Breast epithelium (tissue), 4 donors: ENCODE measurements around the gene CDC20B. TPM values are rescaled to one million over a fixed set of nuclear protein-coding genes. Genes with fewer than 3 reads are reported as not detected.
A peak's percentile ranks its signal among the peaks of the same experiment; 100 is the strongest.

ENCODE experiments used
- DNase-seq, 2 donors: peaks; one replicate each; pipeline ENCODE4 v3.0.0-alpha.2; 2019; ENCODE audit warnings: low spot score in 2 of 2
- H3K27ac ChIP-seq, 2 donors: fragments of 200-600 bp; sonication (generic) in 1 of 2; one replicate each; pipeline ENCODE4 v1.5.1; 2016 to 2019; ENCODE audit warnings: mild to moderate bottlenecking in 1 of 2
- H3K27me3 ChIP-seq, 2 donors: fragments of 200-600 bp; sonication (generic) in 1 of 2; one replicate each; pipeline versions ENCODE4 v1.5.1 to v1.6.0; 2017 to 2019; ENCODE audit warnings: control low read depth in 1 of 2, mild to moderate bottlenecking in 1 of 2
- H3K36me3 ChIP-seq: fragments of 200-600 bp; one replicate; pipeline ENCODE4 v1.5.1; 2019
- H3K4me1 ChIP-seq, 2 donors: fragments of 200-600 bp; sonication (generic); one replicate each; pipeline ENCODE4 v1.5.1; 2016 to 2019; ENCODE audit warnings: control low read depth in 1 of 2
- H3K4me3 ChIP-seq, 3 donors: fragments of 200-600 bp; sonication (generic); 1 replicate in 2 of 3; 2 replicates in 1 of 3; pipeline ENCODE4 v1.5.1; 2016 to 2019; ENCODE audit warnings: mild to moderate bottlenecking in 3 of 3, moderate library complexity in 2 of 3
- H3K9me3 ChIP-seq, 2 donors: fragments of 200-600 bp; sonication (generic) in 1 of 2; one replicate each; pipeline ENCODE4 v1.5.1; 2016 to 2019; ENCODE audit warnings: control low read depth in 1 of 2
- CTCF ChIP-seq, 3 donors: fragments of 450-650 bp; IDR thresholded peaks; one replicate each; pipeline ENCODE4 v1.5.1; 2016 to 2017; ENCODE audit warnings: antibody characterized with exemption in 3 of 3, mild to moderate bottlenecking in 3 of 3, moderate library complexity in 3 of 3
- POLR2A ChIP-seq: fragments of 450-650 bp; IDR thresholded peaks from one replicate; pipeline ENCODE4 v1.6.1; 2016; ENCODE audit warnings: antibody characterized with exemption, mild to moderate bottlenecking, moderate library complexity
- POLR2AphosphoS5 ChIP-seq, 3 donors: sonication (generic); formaldehyde crosslinking; IDR thresholded peaks; one replicate each; pipeline ENCODE4 v1.6.1; 2017; ENCODE audit warnings: antibody characterized with exemption in 3 of 3
- intact Hi-C: fragments of 100-400 bp; cut with DNase I; formaldehyde crosslinking; loops from one replicate; pipeline ENCODE4 v1.15.1; 2023; ENCODE audit warnings: low total_unique reads
- total RNA-seq, 3 donors: library from RNA; depleted of rRNA; stranded (reverse); fragments of >200 nt; gene quantifications; one replicate each; pipeline ENCODE4 v1.1.0, GENCODE V29; 2016

The CDC20B gene
- total RNA-seq, 3 donors from 2014 or later = not detected

DNA sequence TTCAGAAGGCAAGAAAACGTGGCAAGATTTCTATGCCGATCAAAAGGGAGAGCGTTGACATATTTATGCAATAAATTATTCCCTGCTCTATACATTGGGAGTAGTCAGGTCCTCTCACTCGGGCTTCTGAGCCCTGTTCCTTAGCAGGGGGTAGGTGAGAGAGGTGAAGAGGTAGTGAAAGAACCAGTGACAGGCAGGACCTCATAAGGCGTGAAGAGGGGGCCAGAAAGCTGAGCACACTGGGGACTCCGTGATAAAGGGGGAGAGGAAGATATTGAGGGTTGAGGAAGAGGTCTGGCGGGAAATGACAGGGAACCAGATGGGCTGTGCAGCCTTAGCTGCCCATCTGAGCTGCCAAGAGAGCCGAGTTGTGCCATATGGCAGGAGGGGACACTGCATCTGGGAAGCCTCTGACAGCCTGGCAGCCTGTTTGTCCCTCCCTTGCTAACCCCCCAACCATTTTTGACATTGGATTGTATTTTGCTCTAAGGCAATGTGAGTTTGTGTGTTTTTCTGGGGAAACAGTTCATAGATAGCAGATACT lies 782 bp upstream of the CDC20B start:
- peak overlapping the region; percentile 35 to 67 (median 53) for H3K4me3 ChIP-seq
- H3K9me3 ChIP-seq = no peaks in the 10 kb centered on the region
- TF ChIP-seq POLR2A (no peak), CTCF (IDR thresholded peaks at IDR 0.05) (no peak), POLR2AphosphoS5 (IDR thresholded peaks at IDR 0.05) (no peak)
- intact Hi-C loops = loop anchor here (10.0 kb wide), 1 partner anchor 521 kb away; no protein-coding TSS in a partner anchor
- DNase-seq = no peak
- peaks cover 0 to 41% of the 10 kb centered on the region in 2 donors for H3K27me3 ChIP-seq
- H3K4me1 ChIP-seq = peaks cover 0 to 5% of the 10 kb centered on the region in 2 donors
- no peak overlapping the region for H3K27ac ChIP-seq
- no peaks in the 10 kb centered on the region for H3K36me3 ChIP-seq

DNA sequence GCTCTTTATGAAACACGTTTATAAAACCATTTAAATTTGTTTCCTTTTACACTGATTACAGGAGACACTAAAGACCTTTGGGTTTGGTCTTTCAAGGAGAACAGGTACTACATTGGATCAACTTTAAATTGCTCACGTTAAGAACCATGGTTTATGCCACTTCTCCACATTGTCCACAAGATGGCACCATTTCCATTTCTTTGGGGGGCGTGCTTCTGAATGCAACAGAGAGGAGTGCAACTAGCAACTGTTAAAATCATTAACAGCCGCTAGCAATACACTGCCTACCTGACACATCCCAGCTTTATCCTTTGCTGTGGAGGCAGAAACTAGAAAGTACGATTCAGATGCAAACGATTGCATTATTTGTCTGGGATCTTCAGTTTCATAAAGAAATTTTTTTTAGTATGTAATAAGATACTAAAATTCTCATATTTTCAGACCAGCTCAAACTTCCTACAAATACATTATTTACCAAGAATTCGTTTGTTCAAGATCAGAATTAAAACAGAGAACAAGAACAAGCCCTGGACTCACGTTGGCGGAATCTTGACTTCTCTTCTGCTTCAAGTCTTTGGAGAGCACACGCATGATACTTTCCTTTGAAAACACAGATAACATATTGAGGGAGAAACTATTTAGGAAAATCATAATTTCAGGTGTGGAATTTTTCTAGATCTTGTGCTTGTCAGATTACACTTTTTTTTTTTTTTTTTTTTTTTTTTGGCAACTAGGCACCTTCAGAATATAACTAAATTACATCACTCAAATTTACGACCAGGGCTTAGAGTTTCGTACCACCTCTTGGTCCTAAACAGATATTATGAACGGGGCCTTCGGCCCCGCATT lies 702 bp downstream of the CDC20B start:
- H3K4me3 ChIP-seq = peak overlapping the region; percentile 35 to 67 (median 53)
- H3K27ac ChIP-seq = no peak overlapping the region
- DNase-seq = peak in 1 of 2 donors; percentile 42
- H3K36me3 ChIP-seq = no peaks in the 10 kb centered on the region
- TF ChIP-seq POLR2AphosphoS5 (IDR thresholded peaks at IDR 0.05) (peak in 1 of 3 donors; percentile 13), POLR2A (no peak), CTCF (IDR thresholded peaks at IDR 0.05) (peak; percentile 66 to 82 (median 79))
- peaks cover 0 to 36% of the 10 kb centered on the region in 2 donors for H3K27me3 ChIP-seq
- peaks cover 0 to 5% of the 10 kb centered on the region in 2 donors for H3K4me1 ChIP-seq
- intact Hi-C loops = loop anchor here (10.0 kb wide), 1 partner anchor 523 kb away; no protein-coding TSS in a partner anchor
- no peaks in the 10 kb centered on the region for H3K9me3 ChIP-seq

DNA sequence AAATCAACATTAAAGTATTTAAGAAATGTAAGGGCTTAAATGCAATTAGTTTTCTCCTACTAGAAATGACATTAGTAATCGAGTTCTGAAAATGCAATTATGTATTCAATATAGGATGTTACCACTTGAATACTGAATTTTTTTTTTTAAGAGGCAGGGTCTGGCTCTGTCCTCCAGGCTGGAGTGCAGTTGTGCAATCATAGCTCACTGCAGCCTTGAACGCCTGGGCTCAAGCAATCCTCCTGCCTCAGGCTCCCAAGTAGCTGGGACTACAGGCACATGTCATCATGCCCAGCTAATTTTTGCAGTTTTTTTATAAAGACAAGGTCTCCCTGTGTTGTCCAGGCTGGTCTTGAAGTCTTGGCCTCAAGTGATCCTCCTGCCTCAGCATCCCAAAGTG lies 1.5 kb downstream of the CDC20B start:
- intact Hi-C loops = loop anchor here (10.0 kb wide), 1 partner anchor 523 kb away; no protein-coding TSS in a partner anchor
- Histone ChIP-seq H3K4me3 (no peak overlapping the region), H3K9me3 (no peaks in the 10 kb centered on the region), H3K36me3 (no peaks in the 10 kb centered on the region), H3K27ac (no peak overlapping the region), H3K27me3 (peaks cover 0 to 29% of the 10 kb centered on the region in 2 donors), H3K4me1 (peaks cover 0 to 5% of the 10 kb centered on the region in 2 donors)
- DNase-seq = no peak
- TF ChIP-seq POLR2A (no peak), CTCF (IDR thresholded peaks at IDR 0.05) (no peak), POLR2AphosphoS5 (IDR thresholded peaks at IDR 0.05) (no peak)

GRCh38 chr5:55162666-55163065 lies 10.3 kb downstream of the CDC20B start:
- Histone ChIP-seq H3K4me3 (no peak overlapping the region), H3K27me3 (no peaks in the 10 kb centered on the region), H3K9me3 (no peaks in the 10 kb centered on the region), H3K27ac (no peak overlapping the region), H3K36me3 (peaks cover 8% of the 10 kb centered on the region), H3K4me1 (no peaks in the 10 kb centered on the region)
- no peak for DNase-seq
- intact Hi-C loops = no loop called here
- TF ChIP-seq POLR2A = no peak
- no peak for TF ChIP-seq CTCF (IDR thresholded peaks at IDR 0.05)
- TF ChIP-seq POLR2AphosphoS5 (IDR thresholded peaks at IDR 0.05) = no peak
